ENCODE data around the gene TMEM132C.

The TMEM132C gene

DNA sequence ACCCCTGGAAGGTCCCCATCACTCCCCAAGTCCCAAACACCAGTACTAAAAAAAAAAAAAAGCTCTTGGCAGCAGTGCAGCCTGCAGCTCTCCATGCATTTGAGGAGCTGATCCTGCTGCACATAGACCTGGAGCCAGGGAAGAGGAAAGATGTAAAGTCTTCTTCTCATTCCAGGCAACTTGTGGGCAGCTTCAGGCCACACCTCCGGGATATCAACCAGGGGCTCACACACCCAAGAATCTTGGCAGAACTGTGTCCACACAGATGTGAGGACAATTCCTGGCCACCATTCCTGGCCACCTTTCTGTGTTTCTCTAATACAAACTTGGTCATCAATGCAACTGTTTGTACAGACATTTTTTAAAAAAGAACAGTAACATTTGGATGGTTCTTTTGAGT, 72.7 kb downstream of the TMEM132C start:
- DNase-seq, result no peak

DNA sequence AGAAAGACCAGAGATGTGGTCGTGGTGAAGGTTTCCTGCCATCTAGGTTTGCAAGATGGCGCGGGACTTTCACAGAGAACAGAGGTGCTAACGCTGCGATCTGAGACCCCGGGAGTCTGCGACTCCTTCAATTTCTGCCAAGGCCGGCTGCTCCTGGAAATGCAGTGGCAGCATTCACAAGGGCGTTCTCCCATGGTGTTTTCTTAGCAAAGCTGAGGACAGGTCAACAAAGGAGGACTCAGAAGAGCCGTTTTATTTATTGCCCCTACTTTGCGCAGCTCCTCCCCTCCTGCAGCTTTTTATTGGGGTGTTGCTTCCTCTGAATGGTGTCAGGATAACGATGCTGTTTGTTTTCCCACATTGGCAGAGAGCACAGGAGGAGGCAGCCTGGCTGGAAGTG, 86.3 kb downstream of the TMEM132C start:
- no peak for DNase-seq

DNA sequence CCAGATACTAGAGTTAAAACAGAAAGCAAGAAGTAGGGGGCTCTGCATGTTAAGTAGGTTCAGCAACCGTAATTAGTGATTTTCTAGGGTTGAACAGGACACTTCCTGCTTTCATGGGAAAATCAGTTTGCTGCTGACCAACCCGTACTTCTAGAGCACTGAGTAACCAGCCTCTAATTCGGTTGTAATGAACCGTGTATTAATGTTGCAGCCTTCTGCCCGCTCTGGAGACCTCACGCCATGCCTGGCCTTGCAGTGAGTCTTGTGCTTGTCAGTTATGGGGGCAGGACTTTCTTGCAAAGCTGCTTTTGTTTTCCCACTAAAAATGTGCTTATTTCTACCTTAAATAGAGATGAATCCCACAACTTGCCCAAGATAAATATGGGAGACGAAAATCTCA, 89.6 kb downstream of the TMEM132C start:
- DNase-seq, result no peak

DNA sequence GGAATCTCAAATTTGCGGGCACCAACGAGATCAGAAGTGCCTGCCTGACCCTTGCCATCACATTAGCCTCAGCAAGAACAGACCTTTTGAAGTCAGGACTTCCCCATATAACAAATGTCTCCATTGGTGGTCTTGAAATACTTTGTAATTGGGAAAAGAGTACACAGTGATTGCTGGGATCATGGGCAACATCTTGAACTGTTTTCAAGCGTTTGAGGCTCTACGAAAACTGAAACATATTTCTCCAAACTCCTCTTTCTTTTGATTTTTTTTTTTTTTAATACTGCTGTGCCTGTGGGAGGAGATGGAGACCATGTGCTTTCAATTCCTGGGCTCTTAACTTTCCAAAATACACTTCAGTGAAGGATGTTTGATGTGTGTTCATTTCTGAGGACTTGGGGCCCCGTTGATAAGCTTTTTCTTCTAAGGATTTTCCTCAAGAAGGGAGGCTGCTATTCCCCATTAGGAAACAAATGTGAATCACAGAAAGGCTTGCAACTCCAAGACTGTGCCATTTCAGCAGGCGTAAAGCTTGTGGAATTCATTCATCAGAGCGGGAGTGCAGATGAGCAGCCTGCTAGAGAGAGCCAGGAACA, 94.5 kb downstream of the TMEM132C start:
- no peak for DNase-seq

DNA sequence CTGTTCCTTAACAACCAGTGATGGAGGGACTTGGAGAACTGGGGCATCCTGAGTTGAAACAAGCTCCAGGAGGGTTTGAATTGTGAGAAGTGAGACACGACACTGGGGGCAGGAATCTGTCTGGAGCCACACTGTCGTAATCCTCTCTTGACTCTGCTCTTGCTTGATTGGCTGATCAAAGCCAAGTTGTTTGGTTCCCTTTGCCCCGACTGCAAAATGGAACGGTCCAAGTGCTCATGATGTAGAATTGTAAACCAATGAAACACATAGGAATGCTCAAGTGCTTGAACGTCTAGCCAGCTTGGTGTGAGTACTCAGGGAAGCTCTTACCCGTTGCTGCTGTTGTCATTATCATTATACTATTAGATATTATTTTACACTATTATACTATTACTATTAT, 98.1 kb downstream of the TMEM132C start:
- DNase-seq, result no peak

DNA sequence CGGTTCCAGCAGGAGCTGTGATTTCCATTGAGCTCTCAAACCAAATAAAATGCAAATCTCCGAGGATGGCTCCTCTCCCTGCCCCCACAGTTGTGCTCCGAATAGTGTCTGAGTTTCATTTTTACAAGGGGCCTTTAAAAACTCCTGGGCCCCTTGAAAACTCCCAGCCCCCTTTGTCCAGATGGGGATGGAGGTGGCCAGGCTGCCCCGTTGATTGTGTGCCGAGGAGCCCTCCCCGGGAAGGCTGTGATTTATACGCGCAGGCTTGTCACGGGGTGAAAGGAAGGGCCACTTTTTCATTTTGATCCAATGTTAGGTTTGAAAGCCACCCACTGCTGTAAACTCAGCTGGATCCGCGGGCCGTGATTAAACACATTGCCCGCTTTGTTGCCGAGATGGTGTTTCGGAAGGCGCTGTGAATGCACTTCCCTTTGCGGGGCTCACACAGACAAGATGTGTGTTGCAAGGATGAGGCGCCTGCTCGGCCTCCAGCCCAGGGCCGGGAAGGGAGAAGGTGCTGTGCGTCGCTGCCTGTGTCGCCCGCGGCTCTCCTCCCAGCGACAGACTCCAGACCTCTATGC, 98.8 kb downstream of the TMEM132C start:
- no peak for DNase-seq

DNA sequence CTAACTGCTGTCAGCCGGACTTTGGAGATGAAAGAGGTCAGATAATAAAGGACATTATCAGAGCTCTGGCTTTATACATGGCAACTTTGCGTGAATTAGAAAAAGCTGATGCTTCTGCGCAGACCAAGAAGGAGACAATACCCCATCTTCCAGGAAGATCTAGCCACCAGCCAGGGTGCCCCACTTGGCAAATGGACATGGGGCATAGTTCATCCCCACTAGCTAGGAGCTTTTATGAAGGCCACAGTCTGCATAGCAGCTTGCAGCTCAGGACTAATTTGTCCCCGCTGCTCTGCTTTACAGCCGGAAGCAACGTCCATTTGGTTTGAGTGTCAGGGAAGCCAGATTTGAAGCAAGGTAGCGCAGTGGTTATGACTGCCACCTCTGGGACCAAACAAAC, 101.0 kb downstream of the TMEM132C start:
- DNase-seq, result no peak

DNA sequence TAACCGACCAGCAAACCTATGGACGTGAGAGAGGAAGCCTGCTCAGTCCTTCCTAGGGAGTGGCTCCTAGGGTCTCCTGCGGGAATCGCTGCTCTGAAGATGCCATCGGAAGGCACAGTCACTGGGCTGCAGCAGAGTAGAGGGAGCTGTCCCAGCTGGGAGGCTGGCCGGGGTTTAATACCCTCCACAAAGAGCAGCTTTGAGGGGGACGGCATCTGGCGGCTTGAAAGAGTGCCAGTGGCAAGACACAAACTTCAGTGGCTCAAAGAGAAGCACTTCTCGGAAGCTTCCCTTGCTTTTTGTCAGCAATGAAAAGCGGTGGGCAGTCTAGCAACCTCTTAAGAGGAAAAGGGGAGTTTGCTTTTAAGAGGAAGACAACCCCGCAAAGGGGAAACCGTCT, 114.6 kb downstream of the TMEM132C start:
- DNase-seq, result no peak

DNA sequence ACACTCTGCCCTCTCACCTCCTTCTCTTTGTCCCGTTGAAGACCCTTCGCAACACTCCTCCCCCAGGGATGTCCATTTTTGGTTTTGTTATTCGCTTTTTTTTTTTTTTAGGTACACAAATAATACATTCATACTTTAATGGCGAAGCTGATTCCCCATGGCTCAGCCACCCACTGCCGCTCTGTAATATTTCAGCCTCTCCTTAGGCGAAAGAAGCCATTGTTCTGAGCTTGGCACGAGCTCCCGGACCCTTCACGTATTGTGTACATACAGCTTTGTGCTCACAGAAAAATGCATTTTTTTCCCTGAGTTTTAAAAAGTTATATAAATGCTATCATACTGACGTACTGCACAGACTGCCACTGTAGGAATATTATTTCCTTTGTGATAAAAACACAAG, 115.0 kb downstream of the TMEM132C start:
- no peak for DNase-seq

DNA sequence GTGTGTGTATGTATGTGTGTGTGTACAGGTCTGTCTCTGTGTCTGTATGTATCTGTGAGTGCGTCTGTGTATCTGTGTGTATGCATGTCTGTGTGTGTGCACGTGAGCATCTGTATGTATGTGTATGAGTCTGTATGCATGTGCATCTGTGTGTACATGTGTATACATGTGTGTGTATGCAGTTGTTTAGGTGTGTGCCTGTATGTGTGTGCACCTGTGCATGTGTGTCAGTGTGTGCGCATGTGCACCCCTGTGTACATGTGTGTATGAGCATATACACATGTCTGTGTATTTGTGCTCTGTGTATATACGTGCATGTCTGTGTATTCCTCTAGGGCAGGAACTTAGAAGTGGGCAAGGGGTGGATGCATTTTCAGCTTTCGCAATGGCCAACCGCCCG, 116.0 kb downstream of the TMEM132C start:
- DNase-seq, result no peak

DNA sequence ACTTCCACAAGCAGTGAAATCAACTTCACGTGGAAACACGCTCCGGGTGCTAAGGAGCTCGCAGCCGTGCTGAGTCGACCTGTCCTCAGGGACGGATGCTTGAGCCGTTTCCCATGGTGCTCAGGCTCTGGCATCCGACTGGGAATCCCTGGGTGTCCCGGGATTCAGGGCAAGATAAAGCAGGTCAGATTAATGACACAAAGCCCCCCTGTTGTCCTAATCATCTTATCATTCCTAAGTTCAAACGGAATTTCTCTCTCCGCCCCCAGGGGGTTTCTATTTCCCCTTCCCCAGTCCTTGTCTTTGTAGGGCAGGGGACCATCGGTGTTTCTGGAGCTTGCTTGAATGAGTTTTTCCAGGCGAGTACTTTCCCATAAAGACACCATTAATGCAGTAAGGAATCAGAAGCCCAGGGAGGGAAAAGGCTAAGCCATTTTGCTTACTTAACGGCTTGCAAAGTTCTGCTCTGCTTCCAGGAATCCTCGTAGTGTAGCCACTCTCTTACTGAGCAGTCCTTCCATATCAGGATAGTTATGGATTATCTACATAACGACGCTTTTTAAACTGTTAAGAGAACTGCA, 116.5 kb downstream of the TMEM132C start:
- DNase-seq, result no peak

DNA sequence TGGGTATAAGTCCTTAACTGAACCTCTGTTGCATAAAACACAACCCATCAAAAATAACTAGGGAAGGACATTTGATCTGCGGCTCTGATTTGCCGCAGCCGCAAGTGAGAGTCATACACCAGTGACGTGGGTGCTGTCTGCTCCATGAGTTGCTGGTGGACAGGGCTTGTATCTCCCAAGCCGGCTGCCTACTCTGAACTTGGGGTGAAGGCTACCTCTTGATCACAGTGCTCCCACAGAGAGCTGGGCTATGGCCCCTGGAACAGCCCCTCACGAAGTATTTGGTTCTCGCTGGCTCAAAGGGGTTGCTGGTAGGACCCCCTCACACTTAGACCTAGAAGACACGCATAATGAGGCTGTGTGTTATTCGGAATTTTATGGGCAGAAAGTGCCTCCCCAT, 118.8 kb downstream of the TMEM132C start:
- DNase-seq, result no peak

DNA sequence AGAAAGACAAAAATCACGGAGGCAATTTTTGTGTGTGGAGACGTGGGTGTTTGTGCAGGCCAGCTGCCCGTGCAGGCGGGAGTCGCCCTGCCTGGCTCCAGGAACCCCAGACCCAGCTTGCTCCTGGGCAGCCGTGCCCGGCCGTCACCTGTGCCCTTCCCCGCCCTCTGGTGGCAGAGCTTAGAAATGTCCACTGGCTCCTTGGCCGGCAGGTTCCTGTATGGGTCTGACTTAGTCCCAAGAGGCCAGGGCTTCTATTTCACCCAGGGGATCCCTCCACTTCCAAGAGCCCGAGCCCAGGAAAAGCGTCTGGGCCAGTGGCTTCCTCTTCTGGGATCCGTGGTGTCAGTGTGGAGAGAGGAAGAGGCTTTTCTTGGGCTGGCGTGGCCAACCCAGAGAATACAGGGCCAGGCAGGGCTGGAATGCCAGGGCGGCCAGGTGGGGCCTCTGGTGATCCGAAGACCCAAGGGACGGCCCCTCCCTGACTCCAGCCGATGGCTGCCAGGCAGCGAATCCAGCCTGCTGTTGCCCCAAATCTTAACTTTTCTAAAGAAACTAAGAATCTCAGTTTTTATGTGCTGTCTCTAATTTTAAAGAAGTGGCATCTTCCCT, 120.9 kb downstream of the TMEM132C start:
- DNase-seq, result peak; percentile 9

DNA sequence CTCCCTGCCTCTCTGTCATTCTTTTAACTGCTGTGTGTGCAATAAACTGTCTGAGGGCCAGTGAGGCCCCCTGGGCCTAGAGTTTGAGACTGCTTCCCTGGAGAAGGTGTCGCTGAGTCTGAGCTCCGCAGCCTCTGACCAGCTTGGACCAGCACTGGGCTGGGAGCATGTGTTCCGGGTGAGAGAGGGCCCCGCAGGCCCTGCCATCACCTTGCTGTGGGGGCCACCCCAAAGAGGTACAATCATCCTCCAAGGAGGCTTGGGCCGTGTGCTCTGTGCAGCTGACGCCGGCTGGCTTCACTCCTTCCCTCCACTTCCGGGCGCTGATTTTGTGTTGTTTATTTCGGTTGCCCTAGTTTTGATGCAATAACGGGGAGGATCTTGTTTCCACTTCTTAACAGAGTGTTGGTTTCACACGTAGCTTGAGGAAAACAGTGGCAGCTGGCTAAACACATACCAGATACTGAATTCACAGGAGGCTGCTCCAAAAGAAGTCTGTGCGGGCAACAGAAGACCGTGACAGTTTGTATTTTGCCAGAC, 121.6 kb downstream of the TMEM132C start:
- DNase-seq, result peak; percentile 39

DNA sequence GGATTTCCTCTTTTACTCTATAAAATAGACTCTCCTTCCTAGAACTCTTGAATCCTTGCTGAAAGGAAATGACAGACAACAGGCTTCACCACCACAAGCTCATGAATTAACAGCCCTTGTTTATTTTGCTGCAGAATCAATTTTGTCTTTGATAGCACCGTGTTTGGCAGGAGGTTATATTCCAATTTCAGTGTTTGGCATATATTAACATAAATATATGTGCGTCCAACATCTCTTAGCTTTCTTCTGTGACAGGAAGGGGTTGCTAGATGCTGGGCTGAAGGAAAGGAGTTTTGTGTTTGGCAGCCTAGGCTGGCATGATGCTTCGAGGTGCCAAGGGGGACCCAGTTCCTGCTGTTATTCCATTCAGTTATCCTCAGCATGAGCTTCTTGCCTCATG, 126.4 kb downstream of the TMEM132C start:
- DNase-seq, result no peak

DNA sequence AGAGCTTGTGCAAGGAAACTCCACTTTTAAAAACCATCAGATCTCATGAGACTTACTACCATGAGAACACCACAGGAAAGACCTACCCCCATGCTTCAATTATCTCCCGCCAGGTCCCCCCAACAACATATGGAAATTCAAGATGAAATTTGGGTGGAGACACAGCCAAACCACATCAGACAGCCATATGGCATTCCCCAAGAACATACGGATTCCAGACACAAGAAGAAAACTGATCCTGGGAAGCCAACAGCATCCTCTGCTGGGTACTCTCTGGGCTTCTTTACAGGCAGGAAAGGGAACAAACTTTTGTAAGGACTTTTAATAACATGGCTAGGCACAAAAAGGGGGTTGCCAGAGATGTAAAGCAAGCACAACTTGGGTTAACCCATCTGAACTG, 127.2 kb downstream of the TMEM132C start:
- DNase-seq, result no peak

DNA sequence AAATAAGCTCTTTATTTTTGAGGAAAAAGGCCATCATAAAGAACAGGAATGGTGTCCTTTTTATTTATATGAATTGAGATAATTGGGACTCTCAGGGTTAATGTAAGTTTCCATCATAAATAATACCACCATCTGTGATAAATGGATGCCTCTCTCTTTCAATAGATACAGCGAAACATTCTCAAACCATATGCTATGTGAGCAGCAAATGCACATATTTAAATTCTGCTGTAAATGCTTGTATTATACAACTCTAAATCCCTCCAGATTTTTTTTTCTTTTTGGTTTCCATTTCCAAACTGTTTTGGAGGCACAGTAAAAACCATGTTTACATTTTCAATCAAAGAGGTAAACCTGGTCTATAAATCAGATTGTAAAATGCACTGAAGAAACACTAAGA, 132.3 kb downstream of the TMEM132C start:
- no peak for DNase-seq

DNA sequence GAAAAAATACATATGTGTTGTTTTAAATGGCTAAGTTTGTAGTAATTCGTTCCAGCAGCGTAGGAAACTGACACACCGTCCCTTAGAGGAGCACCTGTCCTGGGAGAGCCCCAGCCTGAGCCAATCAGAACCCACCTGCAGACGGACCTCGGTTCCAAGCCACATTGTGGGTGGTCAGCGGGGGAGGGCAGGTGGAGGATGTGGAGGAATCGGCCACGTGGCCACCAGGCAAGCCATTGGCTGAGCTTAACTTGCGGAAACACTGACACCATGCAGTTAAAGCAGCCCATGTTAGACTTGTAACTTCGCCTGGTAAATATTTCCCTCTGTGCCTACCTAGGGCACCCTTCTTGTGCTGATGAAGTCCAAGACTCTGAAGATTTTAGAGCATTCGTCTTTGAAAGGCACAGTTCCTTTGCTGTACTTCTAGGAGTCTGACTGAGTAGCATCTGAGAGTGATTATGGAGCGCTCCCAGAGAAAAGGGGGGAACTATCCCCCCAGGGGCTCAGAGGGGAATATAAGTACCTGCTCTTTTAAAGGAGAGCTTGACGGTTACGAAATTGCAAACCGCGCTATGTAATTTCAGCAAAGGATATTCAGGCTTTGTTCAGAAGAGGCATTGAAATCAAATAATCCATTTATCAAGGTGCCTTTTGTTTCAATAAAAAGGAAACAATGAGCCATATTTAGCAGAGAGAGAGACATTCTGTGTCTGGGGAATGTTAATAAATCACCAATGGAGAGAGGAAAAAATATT, 135.7 kb downstream of the TMEM132C start:
- DNase-seq, result no peak

DNA sequence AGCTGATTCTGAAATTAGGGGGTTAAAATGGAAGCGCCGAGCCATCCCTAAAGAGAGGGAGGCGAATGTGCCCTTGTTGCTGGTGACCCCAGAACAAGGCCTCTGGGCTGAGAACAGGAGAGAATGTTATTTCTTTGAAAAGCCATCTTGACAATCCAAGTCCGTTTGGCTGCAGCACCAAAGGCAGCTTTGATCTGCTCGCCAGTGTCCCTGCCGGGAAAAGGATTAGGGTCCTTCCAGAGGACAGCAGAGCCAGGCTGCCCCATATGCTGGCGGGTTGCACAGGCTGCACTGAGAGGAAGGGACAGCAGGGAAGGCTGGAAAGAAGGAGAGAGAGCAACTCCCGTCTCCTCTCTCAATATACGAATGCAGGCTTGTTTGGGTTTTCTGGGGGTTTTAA, 141.7 kb downstream of the TMEM132C start:
- DNase-seq, result no peak

DNA sequence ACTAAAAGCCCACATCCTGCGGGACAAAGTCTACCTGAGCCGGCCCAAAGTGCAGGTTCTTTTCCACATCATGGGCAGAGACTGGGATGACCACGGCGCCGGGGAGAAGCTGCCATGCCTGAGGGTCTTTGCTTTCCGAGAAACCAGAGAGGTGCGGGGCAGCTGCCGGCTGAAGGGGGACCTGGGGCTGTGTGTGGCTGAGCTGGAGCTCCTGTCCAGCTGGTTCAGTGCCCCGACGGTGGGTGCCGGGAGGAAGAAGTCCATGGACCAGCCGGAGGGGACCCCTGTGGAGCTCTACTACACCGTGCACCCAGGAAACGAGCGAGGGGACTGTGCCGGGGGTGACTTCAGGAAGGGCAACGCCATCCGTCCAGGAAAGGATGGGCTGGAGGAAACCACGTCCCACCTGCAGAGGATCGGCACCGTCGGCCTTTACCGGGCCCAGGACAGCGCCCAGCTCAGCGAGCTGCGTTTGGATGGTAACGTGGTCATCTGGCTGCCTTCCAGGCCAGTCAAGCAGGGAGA, 148.1 kb downstream of the TMEM132C start:
- no peak for DNase-seq

DNA sequence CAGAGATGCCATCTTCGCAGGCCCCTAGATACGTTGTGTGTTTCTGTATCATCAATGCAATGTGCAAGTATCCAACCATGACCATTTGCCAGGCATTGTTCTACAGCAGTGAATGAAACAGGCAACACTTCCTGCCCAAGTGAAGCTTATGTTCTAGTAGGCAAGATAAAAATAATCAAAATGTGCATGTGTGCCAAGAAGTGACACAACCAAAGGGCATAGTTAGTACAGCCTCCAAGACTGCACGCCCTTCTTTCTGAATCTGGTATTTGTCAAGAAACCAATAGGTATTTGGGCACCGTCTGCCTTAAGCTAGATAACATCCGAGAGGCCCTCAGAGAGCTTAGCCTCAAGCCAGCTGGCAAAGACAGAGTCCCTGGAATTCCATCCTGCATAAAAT, 152.0 kb downstream of the TMEM132C start:
- no peak for DNase-seq

DNA sequence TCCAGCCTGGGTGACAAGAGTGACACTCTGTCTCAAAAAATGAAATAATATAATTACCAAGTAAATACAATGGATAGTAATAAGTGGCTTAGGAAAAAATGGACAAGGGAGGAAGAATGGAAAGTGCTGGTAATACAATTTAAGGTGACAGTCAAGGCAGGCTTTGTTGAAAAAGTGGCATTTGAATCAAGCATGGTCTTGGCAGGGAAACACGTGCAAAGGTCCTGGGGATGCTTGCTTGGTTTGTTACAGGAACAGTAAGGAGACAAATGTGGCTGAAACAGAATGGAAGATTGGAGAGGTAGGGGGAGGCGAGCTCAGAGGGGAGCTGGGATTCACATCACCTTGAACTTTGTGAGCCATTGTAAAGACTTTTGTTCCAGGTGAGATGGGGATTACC, 153.2 kb downstream of the TMEM132C start:
- no peak for DNase-seq

DNA sequence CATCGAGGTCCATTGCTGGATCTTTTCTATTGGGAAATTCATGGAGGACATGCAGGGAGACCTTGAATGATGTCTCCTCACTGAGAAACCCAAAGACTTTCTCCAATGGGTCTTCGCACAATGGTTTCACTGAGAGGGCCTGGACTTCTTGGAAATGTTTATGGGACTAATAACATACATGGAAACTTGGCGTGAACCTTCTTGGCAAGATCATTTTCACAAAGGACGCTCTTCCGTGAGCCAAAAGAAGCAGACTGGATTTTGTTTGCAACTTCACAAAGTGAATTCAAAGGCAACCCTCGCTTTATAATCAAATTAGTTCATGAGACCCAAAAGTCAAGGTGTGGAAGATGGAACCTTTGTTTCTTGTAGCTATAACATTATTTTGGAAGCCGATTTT, 154.4 kb downstream of the TMEM132C start:
- no peak for DNase-seq
